ENCODE results near the gene RBM28. TPM values are rescaled to one million over a fixed set of nuclear protein-coding genes. Genes with fewer than 3 reads are reported as not detected.

Gene RBM28
- total RNA-seq, 1 donor from 2014 or later, result 73.7 TPM

- no peaks in the 10 kb centered on the region for H3K36me3 Mint-ChIP-seq (ENCODE audit: low read depth)
- no peak overlapping the region for H3K4me3 Mint-ChIP-seq
- H3K4me1 Mint-ChIP-seq, result peaks cover 20% of the 10 kb centered on the region
- H3K27me3 Mint-ChIP-seq (ENCODE audit: low read depth), result peaks cover 28% of the 10 kb centered on the region
- DNase-seq (ENCODE audit: low read depth, low spot score), result no peak
- no peak overlapping the region for H3K27ac Mint-ChIP-seq (ENCODE audit: unreplicated experiment)
- TF ChIP-seq CTCF (conservative IDR thresholded peaks at IDR 0.05), result peak; percentile 44
- no peaks in the 10 kb centered on the region for H3K9me3 Mint-ChIP-seq
These were observed 8.4 kb upstream of the RBM28 start for GRCh38 chr7:128352153-128352537.

- H3K9me3 Mint-ChIP-seq, result no peaks in the 10 kb centered on the region
- no peaks in the 10 kb centered on the region for H3K36me3 Mint-ChIP-seq (ENCODE audit: low read depth)
- no peak overlapping the region for H3K4me3 Mint-ChIP-seq
- no peak for DNase-seq (ENCODE audit: low read depth, low spot score)
- peaks cover 14% of the 10 kb centered on the region for H3K4me1 Mint-ChIP-seq
- no peak overlapping the region for H3K27ac Mint-ChIP-seq (ENCODE audit: unreplicated experiment)
- no peak for TF ChIP-seq CTCF (conservative IDR thresholded peaks at IDR 0.05)
- peaks cover 26% of the 10 kb centered on the region for H3K27me3 Mint-ChIP-seq (ENCODE audit: low read depth)
These were observed 7.8 kb upstream of the RBM28 start for GRCh38 chr7:128351296-128352152.

- Mint-ChIP-seq H3K27me3 (ENCODE audit: low read depth) (peaks cover 26% of the 10 kb centered on the region), H3K4me1 (peaks cover 14% of the 10 kb centered on the region), H3K27ac (ENCODE audit: unreplicated experiment) (no peak overlapping the region)
These were observed 7.1 kb upstream of the RBM28 start for GRCh38 chr7:128350708-128351295.

GRCh38 chr7:128349466-128349825, 5.7 kb upstream of the RBM28 start:
- TF ChIP-seq CTCF (conservative IDR thresholded peaks at IDR 0.05), result no peak
- Mint-ChIP-seq H3K4me1 (peaks cover 14% of the 10 kb centered on the region), H3K4me3 (no peak overlapping the region), H3K36me3 (ENCODE audit: low read depth) (no peaks in the 10 kb centered on the region), H3K27ac (ENCODE audit: unreplicated experiment) (no peak overlapping the region), H3K9me3 (no peaks in the 10 kb centered on the region), H3K27me3 (ENCODE audit: low read depth) (peaks cover 26% of the 10 kb centered on the region)
- DNase-seq (ENCODE audit: low read depth, low spot score), result no peak

More at GRCh38 chr7:128350708-128351295, 7.1 kb upstream of the RBM28 start:
- no peak for DNase-seq (ENCODE audit: low read depth, low spot score)
- no peaks in the 10 kb centered on the region for H3K9me3 Mint-ChIP-seq
- no peaks in the 10 kb centered on the region for H3K36me3 Mint-ChIP-seq (ENCODE audit: low read depth)
- H3K4me3 Mint-ChIP-seq, result no peak overlapping the region
- TF ChIP-seq CTCF (conservative IDR thresholded peaks at IDR 0.05), result no peak

- H3K36me3 Mint-ChIP-seq (ENCODE audit: low read depth), result no peaks in the 10 kb centered on the region
- no peaks in the 10 kb centered on the region for H3K9me3 Mint-ChIP-seq
- peak; percentile 55 for DNase-seq (ENCODE audit: low read depth, low spot score)
- TF ChIP-seq CTCF (conservative IDR thresholded peaks at IDR 0.05), result peak; percentile 84
- peak overlapping the region; percentile 46 for H3K4me3 Mint-ChIP-seq
- H3K27ac Mint-ChIP-seq (ENCODE audit: unreplicated experiment), result no peak overlapping the region
- H3K4me1 Mint-ChIP-seq, result peaks cover 14% of the 10 kb centered on the region
- H3K27me3 Mint-ChIP-seq (ENCODE audit: low read depth), result peaks cover 14% of the 10 kb centered on the region
These were observed 4.0 kb upstream of the RBM28 start for GRCh38 chr7:128347647-128348097.
